ENCODE results near the gene PAPPA2.

The PAPPA2 gene

DNA sequence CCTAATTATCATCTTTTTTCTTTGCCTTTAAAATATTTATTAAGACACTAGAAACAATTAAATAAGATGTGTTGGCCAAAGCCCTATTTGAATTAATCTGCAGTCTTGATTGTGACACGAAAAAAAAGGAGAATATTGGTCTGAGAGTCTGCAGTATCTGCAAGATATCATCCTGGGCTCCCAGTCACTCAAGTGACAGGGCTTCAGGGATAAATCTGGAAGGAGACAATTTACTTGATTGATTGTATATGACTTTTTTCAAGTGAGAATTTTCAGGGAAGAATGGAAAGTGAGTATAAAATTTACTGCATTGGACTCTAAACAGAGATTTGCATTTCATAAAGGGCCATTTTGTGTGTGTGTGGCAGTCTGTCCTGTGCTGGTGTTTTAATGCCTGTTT, 233.7 kb downstream of the PAPPA2 start:
- Histone ChIP-seq H3K36me3 (ENCODE audit: insufficient read depth, low read length) (no peaks in the 10 kb centered on the region), H3K9me3 (ENCODE audit: low read length) (no peaks in the 10 kb centered on the region), H3K4me2 (ENCODE audit: low read length) (no peak overlapping the region), H3K27me3 (ENCODE audit: insufficient read depth, low read length) (no peaks in the 10 kb centered on the region), H3K79me2 (ENCODE audit: insufficient read depth, low read length) (no peaks in the 10 kb centered on the region), H3F3A (ENCODE audit: insufficient read depth, low read length) (no peaks in the 10 kb centered on the region), H2AFZ (ENCODE audit: low read length) (no peak overlapping the region), H4K20me1 (ENCODE audit: insufficient read depth, low read length) (no peaks in the 10 kb centered on the region), H3K9me2 (ENCODE audit: low read depth, low read length) (no peaks in the 10 kb centered on the region), H3K4me3 (ENCODE audit: low read depth, low read length, poor library complexity, severe bottlenecking) (no peak overlapping the region), H3K9ac (ENCODE audit: low read length) (no peak overlapping the region), H3K4me1 (ENCODE audit: insufficient read depth, low read length, severe bottlenecking) (no peaks in the 10 kb centered on the region), H3K27ac (ENCODE audit: low read depth, low read length, poor library complexity, severe bottlenecking) (no peak overlapping the region)
- TF ChIP-seq, protein P1, sequence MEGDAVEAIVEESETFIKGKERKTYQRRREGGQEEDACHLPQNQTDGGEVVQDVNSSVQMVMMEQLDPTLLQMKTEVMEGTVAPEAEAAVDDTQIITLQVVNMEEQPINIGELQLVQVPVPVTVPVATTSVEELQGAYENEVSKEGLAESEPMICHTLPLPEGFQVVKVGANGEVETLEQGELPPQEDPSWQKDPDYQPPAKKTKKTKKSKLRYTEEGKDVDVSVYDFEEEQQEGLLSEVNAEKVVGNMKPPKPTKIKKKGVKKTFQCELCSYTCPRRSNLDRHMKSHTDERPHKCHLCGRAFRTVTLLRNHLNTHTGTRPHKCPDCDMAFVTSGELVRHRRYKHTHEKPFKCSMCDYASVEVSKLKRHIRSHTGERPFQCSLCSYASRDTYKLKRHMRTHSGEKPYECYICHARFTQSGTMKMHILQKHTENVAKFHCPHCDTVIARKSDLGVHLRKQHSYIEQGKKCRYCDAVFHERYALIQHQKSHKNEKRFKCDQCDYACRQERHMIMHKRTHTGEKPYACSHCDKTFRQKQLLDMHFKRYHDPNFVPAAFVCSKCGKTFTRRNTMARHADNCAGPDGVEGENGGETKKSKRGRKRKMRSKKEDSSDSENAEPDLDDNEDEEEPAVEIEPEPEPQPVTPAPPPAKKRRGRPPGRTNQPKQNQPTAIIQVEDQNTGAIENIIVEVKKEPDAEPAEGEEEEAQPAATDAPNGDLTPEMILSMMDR (IDR thresholded peaks at IDR 0.05; ENCODE audit: low read length), result no peak
- TF ChIP-seq EZH2 (IDR thresholded peaks at IDR 0.05; ENCODE audit: borderline replicate concordance, low read length), result no peak

GRCh38 chr1:176699821-176700220, 236.8 kb downstream of the PAPPA2 start:
- H3K9me3 ChIP-seq (ENCODE audit: low read length), result no peaks in the 10 kb centered on the region
- no peak overlapping the region for H3K9ac ChIP-seq (ENCODE audit: low read length)
- no peaks in the 10 kb centered on the region for H3K9me2 ChIP-seq (ENCODE audit: low read depth, low read length)
- no peaks in the 10 kb centered on the region for H4K20me1 ChIP-seq (ENCODE audit: insufficient read depth, low read length)
- H3K4me1 ChIP-seq (ENCODE audit: insufficient read depth, low read length, severe bottlenecking), result no peaks in the 10 kb centered on the region
- no peaks in the 10 kb centered on the region for H3K79me2 ChIP-seq (ENCODE audit: insufficient read depth, low read length)
- H3K4me3 ChIP-seq (ENCODE audit: low read depth, low read length, poor library complexity, severe bottlenecking), result no peak overlapping the region
- H3K27ac ChIP-seq (ENCODE audit: low read depth, low read length, poor library complexity, severe bottlenecking), result no peak overlapping the region
- TF ChIP-seq EZH2 (IDR thresholded peaks at IDR 0.05; ENCODE audit: borderline replicate concordance, low read length), result no peak
- TF ChIP-seq, protein P1 (IDR thresholded peaks at IDR 0.05; ENCODE audit: low read length), result no peak
- H3K27me3 ChIP-seq (ENCODE audit: insufficient read depth, low read length), result no peaks in the 10 kb centered on the region; the same call in 1 of the 2 replicates
- no peaks in the 10 kb centered on the region for H3F3A ChIP-seq (ENCODE audit: insufficient read depth, low read length)
- no peak overlapping the region for H3K4me2 ChIP-seq (ENCODE audit: low read length)
- H2AFZ ChIP-seq (ENCODE audit: low read length), result no peak overlapping the region
- H3K36me3 ChIP-seq (ENCODE audit: insufficient read depth, low read length), result no peaks in the 10 kb centered on the region

GRCh38 chr1:176701151-176701866, 238.3 kb downstream of the PAPPA2 start:
- H3K27ac ChIP-seq (ENCODE audit: low read depth, low read length, poor library complexity, severe bottlenecking), result no peak overlapping the region

More at GRCh38 chr1:176701151-176701866, 238.3 kb downstream of the PAPPA2 start:
- Histone ChIP-seq H4K20me1 (ENCODE audit: insufficient read depth, low read length) (no peaks in the 10 kb centered on the region), H2AFZ (ENCODE audit: low read length) (no peak overlapping the region), H3K27me3 (ENCODE audit: insufficient read depth, low read length) (no peaks in the 10 kb centered on the region; the same call in 1 of the 2 replicates), H3K4me2 (ENCODE audit: low read length) (no peak overlapping the region), H3K79me2 (ENCODE audit: insufficient read depth, low read length) (no peaks in the 10 kb centered on the region), H3K9me2 (ENCODE audit: low read depth, low read length) (no peaks in the 10 kb centered on the region), H3K4me3 (ENCODE audit: low read depth, low read length, poor library complexity, severe bottlenecking) (no peak overlapping the region), H3K9me3 (ENCODE audit: low read length) (no peaks in the 10 kb centered on the region), H3K36me3 (ENCODE audit: insufficient read depth, low read length) (no peaks in the 10 kb centered on the region), H3F3A (ENCODE audit: insufficient read depth, low read length) (no peaks in the 10 kb centered on the region), H3K4me1 (ENCODE audit: insufficient read depth, low read length, severe bottlenecking) (no peaks in the 10 kb centered on the region), H3K9ac (ENCODE audit: low read length) (no peak overlapping the region)
- TF ChIP-seq, protein P1 (IDR thresholded peaks at IDR 0.05; ENCODE audit: low read length), result no peak
- TF ChIP-seq EZH2 (IDR thresholded peaks at IDR 0.05; ENCODE audit: borderline replicate concordance, low read length), result no peak
